ENCODE data around the gene OTOR. TPM values are rescaled to one million over a fixed set of nuclear protein-coding genes. Genes with fewer than 3 reads are reported as not detected.

The OTOR gene
- not detected in 2 replicates for total RNA-seq

GRCh38 chr20:16748308-16748900 is at the start of gene OTOR:
Gene OTOR (plus strand): TSS chr20:16748358. CDS start chr20:16748402, 44 bp downstream.

GRCh38 chr20:16729565-16730460 is 18.3 kb upstream of the OTOR start, which contains the start of gene SNRPB2:
Gene SNRPB2 (plus strand): TSS chr20:16730026. CDS start chr20:16731703, 1,677 bp downstream.

Other genes with a start within 250 kb of the OTOR start
- gene KIF16B, start 174.9 kb upstream of the OTOR start, total RNA-seq = 8.9 and 9.2 TPM in 2 replicates
- 34.7 and 35.7 TPM in 2 replicates for gene SNRPB2, start 18.3 kb upstream of the OTOR start, total RNA-seq